ENCODE results near the gene DSC1.

GRCh38 chr18:31105733-31106132, 56.9 kb downstream of the DSC1 start:
- no peak for TF ChIP-seq FOXM1 (IDR thresholded peaks at IDR 0.05; ENCODE audit: low read depth)
- no peak for TF ChIP-seq JUND (IDR thresholded peaks at IDR 0.05)
- TF ChIP-seq EZH2phosphoT487 (IDR thresholded peaks at IDR 0.05; ENCODE audit: borderline replicate concordance, low read depth), result no peak
